Ramos (cell line): Measurements from ENCODE around the gene KSR1.

Experiments used
- in situ Hi-C: fragments of 300-500 bp; cut with MboI; formaldehyde crosslinking; loops from one replicate; pipeline ENCODE4 v1.14.3; 2022; ENCODE audit warnings: low sequenced_read_pairs; ENCODE audit not compliant: unreplicated experiment

KSR1 gene

DNA sequence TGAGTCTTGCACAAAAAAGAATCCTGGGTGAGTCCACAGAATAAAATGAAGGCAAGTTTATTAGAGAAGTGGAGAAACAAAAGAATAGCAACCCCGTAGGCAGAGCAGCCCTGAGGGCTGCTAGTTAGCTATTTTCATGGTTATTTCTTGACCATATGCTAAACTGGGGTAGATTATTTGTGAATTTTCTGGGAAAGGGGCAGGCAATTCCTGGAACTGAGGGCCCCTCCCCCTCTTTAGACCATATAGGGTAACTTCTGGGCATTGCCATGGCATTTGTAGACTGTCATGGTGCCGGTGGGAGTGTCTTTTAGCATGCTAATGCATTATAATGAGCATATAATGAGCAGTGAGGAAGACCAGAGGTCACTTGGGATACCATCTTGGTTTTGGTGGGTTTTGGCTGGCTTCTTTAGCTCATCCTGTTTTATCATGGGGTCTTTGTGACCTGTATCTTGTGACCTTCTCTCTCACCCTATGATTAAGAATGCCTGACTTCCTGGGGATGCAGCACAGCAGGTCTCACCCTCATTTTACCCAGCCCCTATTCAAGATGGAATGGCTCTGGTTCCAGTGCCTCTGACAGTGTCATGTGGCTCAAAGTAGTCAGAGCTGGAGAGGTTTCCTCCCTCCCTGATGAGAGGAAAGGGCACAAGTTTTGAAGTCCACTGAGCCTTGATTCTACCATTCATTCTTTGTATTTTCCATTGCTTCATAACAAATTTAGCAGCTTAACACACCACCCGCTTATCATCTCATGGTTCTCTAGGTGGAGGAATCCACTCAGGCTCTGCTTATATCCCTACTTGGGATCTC lies 119.1 kb downstream of the KSR1 start:
- in situ Hi-C loops = loop anchor here (10.0 kb wide), 1 partner anchor 59 kb away; the partner anchor contains the start of gene LGALS9

DNA sequence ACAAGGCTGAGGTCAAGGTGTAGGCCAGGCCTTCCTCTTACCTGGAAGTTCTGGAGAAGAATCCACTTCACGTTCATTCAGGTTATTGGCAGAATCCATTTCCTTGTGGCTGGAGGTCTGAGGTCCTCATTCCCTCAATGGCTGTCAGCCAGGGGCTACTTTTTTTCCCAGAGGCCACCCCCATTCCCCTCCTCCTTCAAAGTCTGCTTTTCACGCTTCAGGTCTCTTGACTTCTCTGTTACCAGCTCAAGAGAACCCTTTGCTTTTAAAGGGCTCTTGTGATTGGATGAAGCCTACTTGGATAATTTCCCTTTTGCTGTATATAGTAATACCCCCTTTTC lies 119.6 kb downstream of the KSR1 start:
- in situ Hi-C loops = loop anchor here (10.0 kb wide), 1 partner anchor 59 kb away; the partner anchor contains the start of gene LGALS9

GRCh38 chr17:27576477-27577083 lies 120.3 kb downstream of the KSR1 start:
- in situ Hi-C loops = loop anchor here (10.0 kb wide), 1 partner anchor 58 kb away; the partner anchor contains the start of gene LGALS9

- in situ Hi-C loops = loop anchor here (10.0 kb wide), 1 partner anchor 58 kb away; the partner anchor contains the start of gene LGALS9
Measured at GRCh38 chr17:27577121-27577761, 121.0 kb downstream of the KSR1 start.

GRCh38 chr17:27577884-27578717 lies 121.9 kb downstream of the KSR1 start:
- in situ Hi-C loops = loop anchor here (10.0 kb wide), 1 partner anchor 57 kb away; the partner anchor contains the start of gene LGALS9

DNA sequence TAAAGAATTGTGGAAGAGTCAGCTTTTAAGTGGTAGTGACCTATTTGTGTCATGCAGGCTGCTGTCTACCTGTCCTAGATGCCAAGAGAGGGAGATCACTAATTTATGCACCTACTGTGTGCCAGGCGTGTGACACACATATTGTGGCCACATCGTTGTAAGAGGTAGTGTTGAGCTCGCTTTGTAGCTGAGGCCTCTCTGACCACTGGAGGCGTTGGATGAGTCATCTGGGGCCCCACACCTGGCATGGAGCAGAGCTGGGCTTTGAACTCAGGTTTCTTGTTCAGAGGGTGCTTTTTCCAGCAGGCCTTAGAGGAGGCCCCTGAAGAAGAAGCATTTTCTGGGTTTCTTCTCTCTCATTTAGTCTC lies 122.5 kb downstream of the KSR1 start:
- in situ Hi-C loops = loop anchor here (10.0 kb wide), 1 partner anchor 56 kb away; the partner anchor contains the start of gene LGALS9

- in situ Hi-C loops = loop anchor here (10.0 kb wide), 1 partner anchor 55 kb away; the partner anchor contains the start of gene LGALS9
Measured at GRCh38 chr17:27579304-27579703, 123.1 kb downstream of the KSR1 start.

- in situ Hi-C loops = loop anchor here (10.0 kb wide), 2 partner anchors 55 kb away; partner anchors contain the start of gene LGALS9
Measured at GRCh38 chr17:27579897-27580321, 123.7 kb downstream of the KSR1 start.

GRCh38 chr17:27581016-27581415 lies 124.8 kb downstream of the KSR1 start:
- in situ Hi-C loops = loop anchor here (10.0 kb wide), 1 partner anchor 56 kb away; no protein-coding TSS in a partner anchor

GRCh38 chr17:27582696-27583095 lies 126.4 kb downstream of the KSR1 start:
- in situ Hi-C loops = loop anchor here (10.0 kb wide), 1 partner anchor 58 kb away; no protein-coding TSS in a partner anchor

DNA sequence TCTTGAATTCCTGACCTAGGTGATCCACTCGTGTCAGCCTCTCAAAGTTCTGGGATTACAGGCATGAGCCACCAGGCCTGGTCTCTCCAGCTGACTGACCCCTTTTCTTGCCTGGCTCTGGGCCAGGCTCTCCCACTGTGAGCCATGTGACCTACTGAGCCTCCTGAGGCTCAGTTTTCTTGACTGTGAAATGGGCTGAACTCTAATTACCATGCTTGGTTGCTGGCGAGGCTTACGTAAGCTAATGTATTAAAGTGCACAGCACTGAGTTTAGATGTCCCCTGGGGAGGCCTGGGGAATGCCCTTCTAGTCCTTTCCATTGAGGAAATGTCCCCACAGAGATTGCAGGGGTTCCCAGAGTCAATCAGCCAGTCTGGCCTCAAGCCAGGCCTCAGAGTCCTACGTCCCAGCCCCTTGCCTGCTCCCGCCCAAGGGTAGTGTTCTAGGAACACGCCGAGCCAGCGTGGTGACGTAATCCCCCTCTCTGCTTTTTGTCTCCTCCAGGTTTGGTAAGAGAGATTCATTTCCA lies 129.0 kb downstream of the KSR1 start:
- in situ Hi-C loops = loop anchor here (10.0 kb wide), 1 partner anchor 60 kb away; no protein-coding TSS in a partner anchor

- in situ Hi-C loops = loop anchor here (10.0 kb wide), 1 partner anchor 61 kb away; no protein-coding TSS in a partner anchor
Measured at GRCh38 chr17:27585792-27586191, 129.5 kb downstream of the KSR1 start.

DNA sequence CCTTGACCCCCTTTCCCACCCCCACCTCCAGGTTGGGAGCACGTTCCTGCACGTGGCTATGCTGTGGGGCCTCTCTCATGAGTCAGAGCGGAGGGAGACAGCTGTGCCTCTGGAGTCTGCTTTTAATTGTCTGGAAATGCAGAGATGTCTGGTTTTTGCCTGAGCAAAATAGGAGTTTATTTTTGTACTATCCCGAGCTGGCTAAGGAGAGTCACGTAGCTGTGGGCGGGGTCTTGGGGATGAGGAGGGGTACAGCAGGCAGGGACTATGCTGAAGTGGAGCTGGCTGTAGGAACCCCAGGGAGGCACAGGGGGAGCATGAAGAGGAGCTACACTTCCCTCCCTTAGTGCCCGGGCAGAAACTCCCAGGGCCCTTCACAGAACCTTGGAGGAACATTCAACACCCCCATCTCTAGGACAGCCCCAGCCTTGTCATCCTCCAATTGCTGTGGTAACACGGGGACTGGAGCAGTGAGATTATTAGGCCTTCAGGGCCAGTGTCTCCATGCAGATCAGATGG lies 130.0 kb downstream of the KSR1 start:
- in situ Hi-C loops = loop anchor here (10.0 kb wide), 1 partner anchor 61 kb away; no protein-coding TSS in a partner anchor

- in situ Hi-C loops = loop anchor here (10.0 kb wide), 1 partner anchor 64 kb away; no protein-coding TSS in a partner anchor
Measured at GRCh38 chr17:27588354-27588753, 132.1 kb downstream of the KSR1 start.

DNA sequence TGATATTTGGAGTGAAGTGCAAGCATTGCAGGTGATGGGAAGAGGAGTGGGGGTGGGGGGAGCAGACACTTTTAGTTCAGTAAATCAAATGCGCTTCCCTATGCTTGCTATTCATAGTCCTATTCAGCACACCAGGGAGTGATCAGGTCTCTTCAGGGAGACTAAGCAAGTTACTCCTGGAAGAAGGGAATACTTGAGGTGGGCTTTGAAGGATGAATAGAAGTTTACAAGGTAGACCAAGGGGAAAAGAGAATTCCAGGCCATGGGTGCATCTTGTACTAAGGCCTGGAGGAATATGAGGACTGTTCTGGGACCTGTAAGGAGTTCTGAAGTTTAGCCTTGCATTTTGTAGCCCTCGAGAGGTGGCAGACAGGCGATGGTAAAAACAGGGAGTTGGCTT lies 134.6 kb downstream of the KSR1 start:
- in situ Hi-C loops = loop anchor here (10.0 kb wide), 2 partner anchors 186 to 216 kb away; no protein-coding TSS in a partner anchor

- in situ Hi-C loops = loop anchor here (10.0 kb wide), 2 partner anchors 187 to 217 kb away; no protein-coding TSS in a partner anchor
Measured at GRCh38 chr17:27591986-27592385, 135.7 kb downstream of the KSR1 start.

DNA sequence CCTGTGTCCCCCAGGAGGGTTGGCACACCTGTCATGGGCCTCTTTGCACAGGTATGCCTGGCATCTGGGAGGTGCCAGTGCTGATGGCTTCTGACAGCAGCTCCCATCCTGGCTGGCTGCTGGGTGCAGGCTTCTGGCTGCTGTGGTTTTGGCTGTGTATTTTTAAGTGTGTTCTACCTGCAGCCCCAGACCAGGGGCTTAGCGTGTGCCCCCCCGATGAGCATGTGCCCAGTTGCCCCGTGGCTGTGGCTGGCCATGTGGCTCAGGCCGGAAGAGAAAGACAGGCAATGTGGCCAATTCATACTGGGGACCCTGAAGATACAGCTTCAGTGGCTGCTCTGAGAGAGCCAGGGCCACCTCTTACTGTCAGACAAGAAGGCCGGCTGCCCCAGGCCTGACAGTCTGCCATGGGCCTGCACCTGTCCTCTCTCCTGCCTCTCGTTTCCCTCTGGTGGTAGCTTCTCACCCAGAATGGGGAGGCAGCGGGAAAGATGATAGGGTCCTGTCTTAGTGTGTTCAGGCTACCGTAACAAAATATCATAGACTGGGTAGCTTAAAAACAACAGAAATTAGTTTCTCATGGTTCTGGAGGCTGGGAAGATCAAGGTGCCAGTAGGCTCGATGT lies 137.1 kb downstream of the KSR1 start:
- in situ Hi-C loops = loop anchor here (10.0 kb wide), 2 partner anchors 189 to 219 kb away; no protein-coding TSS in a partner anchor

- in situ Hi-C loops = loop anchor here (10.0 kb wide), 2 partner anchors 189 to 219 kb away; no protein-coding TSS in a partner anchor
Measured at GRCh38 chr17:27593857-27594255, 137.6 kb downstream of the KSR1 start.
